ENCODE data around the gene LYSMD1. TPM values are rescaled to one million over a fixed set of nuclear protein-coding genes. Genes with fewer than 3 reads are reported as not detected.
"Not testable (repeated sequence)": the region's sequence is repeated elsewhere in the genome, so short reads cannot be mapped to it uniquely, and the experiment has no call there.

The LYSMD1 gene
- 1 to 10 TPM; 3.7 to 4.3 TPM for total RNA-seq

GRCh38 chr1:151165738-151166504 is at the start of gene LYSMD1, which contains the start of gene SCNM1:
TSS of gene LYSMD1 (minus strand) at chr1:151165902. CDS start at chr1:151165258, 644 bp downstream.
TSS of gene SCNM1 (plus strand) at chr1:151166144. CDS start at chr1:151166153, 9 bp downstream.
- ChIA-PET POLR2A (interaction anchor here (0.5 to 2.3 kb wide), 6 partner anchors 9 to 116 kb away, joined by 3 to 24 read pairs (median 3); partner anchors contain the start of genes CDC42SE1, TNFAIP8L2 and VPS72), CTCF (interaction anchor here (1.0 to 2.2 kb wide), 3 partner anchors 9 to 175 kb away, joined by 4 to 7 read pairs (median 6); partner anchors contain the start of gene TNFAIP8L2)
- peaks cover 49% of the 10 kb centered on the region for H3K36me3 Mint-ChIP-seq (ENCODE audit: low read depth)
- peak within 1 kb of the TSS; percentile 92 for H3K4me3 Mint-ChIP-seq
- H3K27ac Mint-ChIP-seq, result peak within 1 kb of the TSS; percentile 94
- H3K27me3 Mint-ChIP-seq (ENCODE audit: low read depth), result no peaks in the 10 kb centered on the region
- no peaks in the 10 kb centered on the region for H3K9me3 Mint-ChIP-seq (ENCODE audit: insufficient read depth)
- ATAC-seq (peak; percentile 95), DNase-seq (peak; percentile 98)
- H3K4me1 Mint-ChIP-seq (ENCODE audit: low read depth), result peaks cover 40% of the 10 kb centered on the region

- H3K4me3 Mint-ChIP-seq, result no peak overlapping the region
- peaks cover 33% of the 10 kb centered on the region for H3K4me1 Mint-ChIP-seq (ENCODE audit: low read depth)
- ATAC-seq (no peak), DNase-seq (no peak)
- no peaks in the 10 kb centered on the region for H3K9me3 Mint-ChIP-seq (ENCODE audit: insufficient read depth)
- H3K27me3 Mint-ChIP-seq (ENCODE audit: low read depth), result no peaks in the 10 kb centered on the region
- ChIA-PET POLR2A (no interaction called here), CTCF (no interaction called here)
- no peak overlapping the region for H3K27ac Mint-ChIP-seq
- peaks cover 45% of the 10 kb centered on the region for H3K36me3 Mint-ChIP-seq (ENCODE audit: low read depth)
Observed at GRCh38 chr1:151213560-151213959, 47.9 kb upstream of the LYSMD1 start.

- no peaks in the 10 kb centered on the region for H3K9me3 Mint-ChIP-seq (ENCODE audit: insufficient read depth)
- peaks cover 42% of the 10 kb centered on the region for H3K36me3 Mint-ChIP-seq (ENCODE audit: low read depth)
- ChIA-PET POLR2A (interaction anchor here (1.7 kb wide), 1 partner anchor 13 kb away, joined by 4 read pairs; no protein-coding TSS in a partner anchor), CTCF (interaction anchor here (0.6 to 1.7 kb wide), 8 partner anchors 15 to 449 kb away, joined by 3 to 6 read pairs (median 4); no protein-coding TSS in a partner anchor)
- H3K27me3 Mint-ChIP-seq (ENCODE audit: low read depth), result no peaks in the 10 kb centered on the region
- DNase-seq (no peak), ATAC-seq (peak; percentile 27)
- H3K4me3 Mint-ChIP-seq, result no peak overlapping the region
- peaks cover 32% of the 10 kb centered on the region for H3K4me1 Mint-ChIP-seq (ENCODE audit: low read depth)
- H3K27ac Mint-ChIP-seq, result peak overlapping the region; percentile 73
Observed at GRCh38 chr1:151211972-151212705, 46.4 kb upstream of the LYSMD1 start.

GRCh38 chr1:151210830-151211229 is 45.1 kb upstream of the LYSMD1 start:
- no peak for DNase-seq
- H3K4me3 Mint-ChIP-seq, result no peak overlapping the region
- no peak for ATAC-seq
- POLR2A ChIA-PET, result interaction anchor here (1.7 kb wide), 1 partner anchor 12 kb away, joined by 4 read pairs; no protein-coding TSS in a partner anchor
- peaks cover 31% of the 10 kb centered on the region for H3K4me1 Mint-ChIP-seq (ENCODE audit: low read depth)
- H3K27me3 Mint-ChIP-seq (ENCODE audit: low read depth), result no peaks in the 10 kb centered on the region
- peaks cover 45% of the 10 kb centered on the region for H3K36me3 Mint-ChIP-seq (ENCODE audit: low read depth)
- no peak overlapping the region for H3K27ac Mint-ChIP-seq
- H3K9me3 Mint-ChIP-seq (ENCODE audit: insufficient read depth), result no peaks in the 10 kb centered on the region
- CTCF ChIA-PET, result interaction anchor here (0.9 to 1.7 kb wide), 3 partner anchors 90 to 130 kb away, joined by 3 to 5 read pairs (median 4); no protein-coding TSS in a partner anchor

GRCh38 chr1:151205381-151205965 is 39.8 kb upstream of the LYSMD1 start:
- not testable (repeated sequence) for DNase-seq; H3K4me3 Mint-ChIP-seq; ATAC-seq; H3K27ac Mint-ChIP-seq; H3K27me3 Mint-ChIP-seq (ENCODE audit: low read depth); H3K9me3 Mint-ChIP-seq (ENCODE audit: insufficient read depth)
- ChIA-PET CTCF (interaction anchor here (1.2 to 1.7 kb wide), 2 partner anchors 46 to 49 kb away, joined by 3 to 7 read pairs; partner anchors contain the start of gene TNFAIP8L2), POLR2A (interaction anchor here (1.5 kb wide), 1 partner anchor 16 kb away, joined by 3 read pairs; no protein-coding TSS in a partner anchor)
- Mint-ChIP-seq H3K4me1 (ENCODE audit: low read depth) (peaks cover 25% of the 10 kb centered on the region), H3K36me3 (ENCODE audit: low read depth) (peaks cover 34% of the 10 kb centered on the region)

- ATAC-seq (no peak), DNase-seq (no peak)
- Mint-ChIP-seq H3K4me1 (ENCODE audit: low read depth) (peaks cover 46% of the 10 kb centered on the region), H3K27ac (peak overlapping the region; percentile 97), H3K27me3 (ENCODE audit: low read depth) (no peaks in the 10 kb centered on the region), H3K9me3 (ENCODE audit: insufficient read depth) (no peaks in the 10 kb centered on the region), H3K36me3 (ENCODE audit: low read depth) (peaks cover 27% of the 10 kb centered on the region), H3K4me3 (peak overlapping the region; percentile 99)
- CTCF ChIA-PET, result interaction anchor here (1.1 to 1.2 kb wide), 2 partner anchors 22 to 141 kb away, joined by 3 read pairs; no protein-coding TSS in a partner anchor
- POLR2A ChIA-PET, result interaction anchor here (1.7 to 1.8 kb wide), 2 partner anchors 11 to 55 kb away, joined by 5 to 10 read pairs; partner anchors contain the start of genes PSMD4 and VPS72
Observed at GRCh38 chr1:151199873-151200581, 34.3 kb upstream of the LYSMD1 start.

GRCh38 chr1:151198254-151199127 is 32.8 kb upstream of the LYSMD1 start, which contains the start of gene PIP5K1A:
TSS of gene PIP5K1A (plus strand) at chr1:151198552. CDS start at chr1:151198997, 445 bp downstream.
- H3K27ac Mint-ChIP-seq, result peak within 1 kb of the TSS; percentile 97
- no peaks in the 10 kb centered on the region for H3K9me3 Mint-ChIP-seq (ENCODE audit: insufficient read depth)
- CTCF ChIA-PET, result interaction anchor here (0.7 to 1.3 kb wide), 4 partner anchors 9 to 142 kb away, joined by 3 to 9 read pairs (median 3); partner anchors contain the start of genes PSMD4 and VPS72
- POLR2A ChIA-PET, result interaction anchor here (0.6 to 1.8 kb wide), 15 partner anchors 8 to 202 kb away, joined by 3 to 10 read pairs (median 3); partner anchors contain the start of genes CDC42SE1, LYSMD1, PSMD4 and SCNM1
- H3K4me3 Mint-ChIP-seq, result peak within 1 kb of the TSS; percentile 99
- H3K36me3 Mint-ChIP-seq (ENCODE audit: low read depth), result peaks cover 24% of the 10 kb centered on the region
- peak; percentile 99 for DNase-seq
- peak; percentile 97 for ATAC-seq
- peaks cover 3% of the 10 kb centered on the region for H3K27me3 Mint-ChIP-seq (ENCODE audit: low read depth)
- H3K4me1 Mint-ChIP-seq (ENCODE audit: low read depth), result peaks cover 41% of the 10 kb centered on the region

- ChIA-PET CTCF (interaction anchor here (0.7 kb wide), 1 partner anchor 54 kb away, joined by 3 read pairs; no protein-coding TSS in a partner anchor), POLR2A (interaction anchor here (1.3 to 1.8 kb wide), 3 partner anchors 8 to 139 kb away, joined by 3 to 10 read pairs (median 3); partner anchors contain the start of genes CDC42SE1 and VPS72)
- Mint-ChIP-seq H3K27ac (peak overlapping the region; percentile 97), H3K4me3 (peak overlapping the region; percentile 99), H3K36me3 (ENCODE audit: low read depth) (peaks cover 22% of the 10 kb centered on the region), H3K27me3 (ENCODE audit: low read depth) (peaks cover 3% of the 10 kb centered on the region), H3K9me3 (ENCODE audit: insufficient read depth) (no peaks in the 10 kb centered on the region), H3K4me1 (ENCODE audit: low read depth) (peaks cover 41% of the 10 kb centered on the region)
- DNase-seq (no peak), ATAC-seq (no peak)
Observed at GRCh38 chr1:151197863-151198253, 32.2 kb upstream of the LYSMD1 start.

GRCh38 chr1:151196292-151196800 is 30.6 kb upstream of the LYSMD1 start:
- peak; percentile 22 for ATAC-seq
- POLR2A ChIA-PET, result interaction anchor here (0.8 kb wide), 1 partner anchor 680 kb away, joined by 6 read pairs; no protein-coding TSS in a partner anchor

More at GRCh38 chr1:151196292-151196800, 30.6 kb upstream of the LYSMD1 start:
- Mint-ChIP-seq H3K36me3 (ENCODE audit: low read depth) (peaks cover 16% of the 10 kb centered on the region), H3K4me3 (no peak overlapping the region), H3K27me3 (ENCODE audit: low read depth) (peaks cover 3% of the 10 kb centered on the region), H3K27ac (no peak overlapping the region), H3K4me1 (ENCODE audit: low read depth) (peaks cover 32% of the 10 kb centered on the region), H3K9me3 (ENCODE audit: insufficient read depth) (no peaks in the 10 kb centered on the region)
- CTCF ChIA-PET, result interaction anchor here (0.7 to 2.8 kb wide), 6 partner anchors 31 to 174 kb away, joined by 3 to 14 read pairs (median 4); no protein-coding TSS in a partner anchor
- peak; percentile 78 for DNase-seq
